Neural progenitor cell (in vitro differentiated cells): ENCODE results near the gene WDR45B. TPM values are rescaled to one million over a fixed set of nuclear protein-coding genes. Genes with fewer than 3 reads are reported as not detected.

ENCODE experiments used
- DNase-seq: peaks from one replicate; pipeline ENCODE4 v3.0.0-alpha.2; 2016; ENCODE audit warnings: low spot score
- H2AFZ ChIP-seq: fragments of 200-600 bp; sonication (generic); replicated peaks from 2 replicates; pipeline ENCODE4 v1.6.1; 2016; ENCODE audit warnings: antibody characterized with exemption
- H3F3A ChIP-seq: fragments of 200-600 bp; sonication (generic); 2 replicates; pipeline ENCODE4 v1.6.1; 2016; ENCODE audit warnings: antibody characterized with exemption, low read depth
- H3K27ac ChIP-seq: fragments of 200-600 bp; sonication (generic); 2 replicates; pipeline ENCODE4 v1.5.1; 2016; ENCODE audit warnings: mild to moderate bottlenecking
- H3K27me3 ChIP-seq: fragments of 200-600 bp; sonication (generic); 2 replicates; pipeline ENCODE4 v1.6.1; 2016; ENCODE audit warnings: mild to moderate bottlenecking, moderate library complexity
- H3K36me3 ChIP-seq: fragments of 200-600 bp; sonication (generic); 2 replicates; pipeline ENCODE4 v1.5.1; 2016
- H3K4me1 ChIP-seq: fragments of 200-600 bp; sonication (generic); 2 replicates; pipeline ENCODE4 v1.6.1; 2016; ENCODE audit warnings: mixed run types
- H3K4me2 ChIP-seq: fragments of 200-600 bp; sonication (generic); 2 replicates; pipeline ENCODE4 v1.6.1; 2016
- H3K4me3 ChIP-seq: fragments of 200-600 bp; sonication (generic); 2 replicates; pipeline ENCODE4 v1.5.1; 2016
- H3K79me2 ChIP-seq: fragments of 200-600 bp; sonication (generic); 2 replicates; pipeline ENCODE4 v1.6.1; 2016; ENCODE audit warnings: low read depth
- H3K9ac ChIP-seq: fragments of 200-600 bp; sonication (generic); 2 replicates; pipeline ENCODE4 v1.6.1; 2016
- H3K9me3 ChIP-seq: fragments of 200-600 bp; sonication (generic); 2 replicates; pipeline ENCODE4 v1.5.1; 2016; ENCODE audit warnings: low read depth
- H4K20me1 ChIP-seq: fragments of 200-600 bp; sonication (generic); 2 replicates; pipeline ENCODE4 v1.6.1; 2016; ENCODE audit warnings: low read depth
- H3K27ac Mint-ChIP-seq: 3 replicates; pipeline ENCODE4 v1.8.0; 2021; ENCODE audit warnings: mixed read lengths
- H3K27me3 Mint-ChIP-seq: 2 replicates; pipeline ENCODE4 v1.8.0; 2022; ENCODE audit warnings: low read depth, mild to moderate bottlenecking, inconsistent platforms, moderate library complexity, mixed read lengths; ENCODE audit not compliant: insufficient read depth
- H3K36me3 Mint-ChIP-seq: 3 replicates; pipeline ENCODE4 v1.8.0; 2021; ENCODE audit warnings: mixed read lengths
- H3K4me1 Mint-ChIP-seq: 3 replicates; pipeline ENCODE4 v1.8.0; 2021; ENCODE audit warnings: mixed read lengths
- H3K4me3 Mint-ChIP-seq: 3 replicates; pipeline ENCODE4 v1.8.0; 2021; ENCODE audit warnings: mild to moderate bottlenecking, moderate library complexity, mixed read lengths
- H3K9me3 Mint-ChIP-seq: 3 replicates; pipeline ENCODE4 v1.8.0; 2020; ENCODE audit warnings: mixed read lengths
- CTCF ChIP-seq: fragments of 200-600 bp; sonication (generic); IDR thresholded peaks from 2 replicates; pipeline ENCODE4 v1.5.1; 2017; ENCODE audit warnings: antibody characterized with exemption, mild to moderate bottlenecking
- EZH2 ChIP-seq: fragments of 200-600 bp; sonication (generic); IDR thresholded peaks from 2 replicates; pipeline ENCODE4 v1.6.1; 2017; ENCODE audit warnings: antibody characterized with exemption, mild to moderate bottlenecking, moderate library complexity
- EZH2phosphoT487 ChIP-seq: fragments of 200-600 bp; sonication (generic); IDR thresholded peaks from 2 replicates; pipeline ENCODE4 v1.6.1; 2017; ENCODE audit warnings: antibody characterized with exemption
- total RNA-seq: library from RNA; depleted of rRNA; stranded (reverse); fragments of >200 nt; gene quantifications from 2 replicates; pipeline ENCODE4 v1.2.3, GENCODE V29; 2015; ENCODE audit warnings: low replicate concordance

The WDR45B gene
- total RNA-seq, 1 donor from 2014 or later = 110 TPM

DNA sequence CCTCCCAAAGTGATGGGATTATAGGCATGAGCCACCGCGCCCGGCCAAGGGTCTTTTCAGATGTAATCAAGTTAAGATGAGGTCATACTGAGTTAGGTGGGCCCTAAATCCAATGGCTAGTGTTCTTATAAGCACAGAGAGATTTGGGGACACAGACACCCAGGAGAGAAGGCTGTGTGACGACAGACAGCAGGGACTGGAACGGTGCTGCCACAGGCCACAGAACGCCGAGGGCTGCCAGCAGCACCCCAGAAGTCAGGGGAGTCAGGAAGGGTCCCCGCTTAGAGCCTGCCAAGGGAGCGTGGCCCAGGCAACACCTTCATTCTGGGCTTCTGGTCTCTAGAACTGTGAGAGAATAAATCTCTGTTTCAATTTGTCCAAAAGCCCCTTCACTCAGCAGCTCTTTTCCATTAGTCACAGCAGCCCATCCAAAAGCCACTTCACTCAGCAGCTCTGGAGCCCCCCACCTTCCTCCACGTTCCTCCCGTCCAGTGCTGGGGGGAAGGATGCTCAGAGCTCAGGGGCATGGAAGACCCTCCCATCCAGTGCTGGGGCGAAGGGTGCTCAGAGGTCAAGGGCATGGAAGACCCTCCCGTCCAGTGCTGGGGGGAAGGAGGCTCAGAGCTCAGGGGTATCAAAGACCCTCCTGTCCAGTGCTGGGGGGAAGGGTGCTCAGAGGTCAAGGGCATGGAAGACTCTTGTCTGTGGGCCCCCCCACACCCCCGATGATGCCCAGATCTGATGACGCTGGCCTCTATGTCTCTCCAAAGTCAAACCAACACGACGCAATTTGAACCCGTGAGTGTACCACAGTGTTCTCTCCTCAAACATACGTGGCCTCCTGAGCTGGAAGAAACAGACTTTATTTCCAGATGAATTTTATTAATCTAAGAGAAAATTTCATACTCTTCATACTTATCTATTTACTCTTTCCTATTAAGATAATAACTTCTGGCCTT, 38.4 kb upstream of the WDR45B start:
- Histone ChIP-seq H3K4me1 (peaks cover 9% of the 10 kb centered on the region), H4K20me1 (no peaks in the 10 kb centered on the region), H3K27me3 (no peaks in the 10 kb centered on the region), H3K4me3 (no peak overlapping the region), H3K36me3 (no peaks in the 10 kb centered on the region), H3K27ac (no peak overlapping the region), H3F3A (no peaks in the 10 kb centered on the region), H3K9ac (no peak overlapping the region), H3K4me2 (no peak overlapping the region), H3K9me3 (no peaks in the 10 kb centered on the region), H2AFZ (no peak overlapping the region), H3K79me2 (no peaks in the 10 kb centered on the region)
- H3K4me3 Mint-ChIP-seq = no peak overlapping the region
- H3K27me3 Mint-ChIP-seq = peaks cover 6% of the 10 kb centered on the region
- H3K36me3 Mint-ChIP-seq = peaks cover 2% of the 10 kb centered on the region
- peaks cover 16% of the 10 kb centered on the region for H3K4me1 Mint-ChIP-seq
- peaks cover 7% of the 10 kb centered on the region for H3K9me3 Mint-ChIP-seq
- H3K27ac Mint-ChIP-seq = no peak overlapping the region
- TF ChIP-seq EZH2 (no peak), CTCF (no peak), EZH2phosphoT487 (no peak)
- DNase-seq = no peak

- H3K27ac Mint-ChIP-seq = no peak overlapping the region
- H3K4me3 Mint-ChIP-seq = no peak overlapping the region
- Histone ChIP-seq H2AFZ (no peak overlapping the region), H3F3A (no peaks in the 10 kb centered on the region), H3K4me3 (no peak overlapping the region), H4K20me1 (no peaks in the 10 kb centered on the region), H3K4me2 (no peak overlapping the region), H3K36me3 (no peaks in the 10 kb centered on the region), H3K27me3 (no peaks in the 10 kb centered on the region), H3K4me1 (no peaks in the 10 kb centered on the region), H3K9ac (no peak overlapping the region), H3K9me3 (no peaks in the 10 kb centered on the region), H3K27ac (no peak overlapping the region), H3K79me2 (no peaks in the 10 kb centered on the region)
- peaks cover 2% of the 10 kb centered on the region for H3K36me3 Mint-ChIP-seq
- peaks cover 8% of the 10 kb centered on the region for H3K9me3 Mint-ChIP-seq
- no peak for DNase-seq
- TF ChIP-seq CTCF (no peak), EZH2phosphoT487 (no peak), EZH2 (no peak)
- H3K27me3 Mint-ChIP-seq = peaks cover 3% of the 10 kb centered on the region
- peaks cover 4% of the 10 kb centered on the region for H3K4me1 Mint-ChIP-seq
Measured at GRCh38 chr17:82685291-82685690, 37.0 kb upstream of the WDR45B start.

DNA sequence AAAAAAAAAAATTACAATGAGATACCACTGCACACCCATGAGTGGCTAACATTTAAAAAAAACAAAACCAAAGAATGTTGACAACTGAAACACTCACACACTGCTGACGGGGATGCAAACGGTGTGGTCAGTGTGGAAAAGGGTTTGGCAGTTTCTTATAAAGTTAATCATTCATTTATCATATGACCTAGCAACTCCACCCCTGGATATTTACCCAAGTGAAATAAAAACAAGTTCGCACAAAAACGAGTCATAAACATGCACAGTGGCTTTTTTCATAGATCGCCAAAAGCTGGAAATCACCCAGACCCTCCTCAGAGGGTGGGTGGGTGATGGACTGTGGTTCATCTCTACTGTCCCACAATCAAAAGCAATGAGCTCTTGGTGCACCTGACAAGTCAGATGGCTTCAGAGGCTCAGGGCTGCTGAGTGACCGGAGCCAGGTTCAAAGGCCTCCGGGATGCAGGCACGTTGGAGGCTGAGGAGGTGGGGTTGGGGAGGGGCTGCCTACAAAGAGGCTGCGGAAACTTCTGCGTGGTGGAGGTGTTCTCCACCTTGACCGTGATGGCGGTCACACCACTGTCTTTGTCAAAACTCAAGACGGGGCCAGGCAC, 36.1 kb upstream of the WDR45B start:
- no peaks in the 10 kb centered on the region for H3K27me3 ChIP-seq
- TF ChIP-seq CTCF = no peak
- no peak for TF ChIP-seq EZH2
- TF ChIP-seq EZH2phosphoT487 = no peak
- H3K4me2 ChIP-seq = no peak overlapping the region
- no peaks in the 10 kb centered on the region for H3K9me3 ChIP-seq
- Mint-ChIP-seq H3K36me3 (no peaks in the 10 kb centered on the region), H3K27me3 (peaks cover 2% of the 10 kb centered on the region), H3K4me3 (no peak overlapping the region), H3K4me1 (no peaks in the 10 kb centered on the region), H3K9me3 (peaks cover 8% of the 10 kb centered on the region), H3K27ac (no peak overlapping the region)
- no peaks in the 10 kb centered on the region for H3K79me2 ChIP-seq
- H3F3A ChIP-seq = no peaks in the 10 kb centered on the region
- no peaks in the 10 kb centered on the region for H3K4me1 ChIP-seq
- DNase-seq = no peak
- no peaks in the 10 kb centered on the region for H3K36me3 ChIP-seq
- H4K20me1 ChIP-seq = no peaks in the 10 kb centered on the region
- H3K27ac ChIP-seq = no peak overlapping the region
- H3K9ac ChIP-seq = no peak overlapping the region
- H3K4me3 ChIP-seq = no peak overlapping the region
- H2AFZ ChIP-seq = no peak overlapping the region
